ENCODE data around the gene TECR. TPM values are rescaled to one million over a fixed set of nuclear protein-coding genes. Genes with fewer than 3 reads are reported as not detected.

The TECR gene
- total and polyA plus RNA-seq, 2 donors = 51.3 to 143 TPM

DNA sequence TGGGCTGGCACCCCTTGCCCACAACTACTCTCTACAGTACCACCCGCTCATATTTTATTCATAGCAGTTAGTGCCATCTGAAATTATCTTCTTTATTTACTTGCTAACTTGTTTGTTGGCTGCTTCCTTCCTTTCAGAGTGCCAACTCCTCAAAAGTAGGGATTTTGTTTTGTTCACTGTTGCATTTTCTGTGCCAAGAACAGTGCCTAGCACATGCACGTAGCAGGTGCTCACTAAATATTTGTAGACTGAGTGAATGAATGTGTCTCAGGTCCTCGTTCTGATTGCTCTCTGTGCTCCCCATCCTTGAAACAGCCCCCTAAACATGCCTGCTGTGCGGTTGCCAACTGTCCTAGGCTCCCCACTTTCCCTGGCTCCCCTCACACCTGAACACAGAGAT is 35.0 kb upstream of the TECR start:
- peaks cover 14 to 29% of the 10 kb centered on the region in 2 donors for H3K4me1 ChIP-seq (ENCODE audit: control insufficient read depth in 2 of 2, insufficient read depth in 2 of 2, low read length in 2 of 2)
- 96% methylated on average over 4 of the region's 4 CpGs for WGBS

GRCh38 chr19:14494910-14495671 is 34.3 kb upstream of the TECR start:
- no peak for DNase-seq (ENCODE audit: low read depth in 6 of 9, low spot score in 9 of 9)
- 52% methylated on average over 14 of the region's 14 CpGs for WGBS
- Histone ChIP-seq H3K4me3 (ENCODE audit: low read length in 2 of 2) (peak overlapping the region; percentile 65 to 66), H3K27me3 (ENCODE audit: control insufficient read depth in 2 of 2, insufficient read depth in 1 of 2, low read length in 1 of 2) (no peaks in the 10 kb centered on the region), H3K9me3 (ENCODE audit: control insufficient read depth in 2 of 2, insufficient read depth in 1 of 2, low read length in 1 of 2) (no peaks in the 10 kb centered on the region), H3K27ac (ENCODE audit: low read depth in 1 of 2, low read length in 1 of 2) (peak overlapping the region; percentile 26 to 65), H3K36me3 (ENCODE audit: control insufficient read depth in 2 of 2, insufficient read depth in 2 of 2, low read length in 1 of 2) (peaks cover under 1 to 6% of the 10 kb centered on the region in 2 donors), H3K4me1 (ENCODE audit: control insufficient read depth in 2 of 2, insufficient read depth in 2 of 2, low read length in 2 of 2) (peaks cover 14 to 29% of the 10 kb centered on the region in 2 donors)

More for the DNA sequence above, 35.0 kb upstream of the TECR start:
- Histone ChIP-seq H3K27me3 (ENCODE audit: control insufficient read depth in 2 of 2, insufficient read depth in 1 of 2, low read length in 1 of 2) (no peaks in the 10 kb centered on the region), H3K36me3 (ENCODE audit: control insufficient read depth in 2 of 2, insufficient read depth in 2 of 2, low read length in 1 of 2) (peaks cover 6% of the 10 kb centered on the region in 2 donors), H3K9me3 (ENCODE audit: control insufficient read depth in 2 of 2, insufficient read depth in 1 of 2, low read length in 1 of 2) (no peaks in the 10 kb centered on the region), H3K27ac (ENCODE audit: low read depth in 1 of 2, low read length in 1 of 2) (no peak overlapping the region), H3K4me3 (ENCODE audit: low read length in 2 of 2) (peak overlapping the region in 1 of 2 donors; percentile 13)
- no peak for DNase-seq (ENCODE audit: low read depth in 6 of 9, low spot score in 9 of 9)

DNA sequence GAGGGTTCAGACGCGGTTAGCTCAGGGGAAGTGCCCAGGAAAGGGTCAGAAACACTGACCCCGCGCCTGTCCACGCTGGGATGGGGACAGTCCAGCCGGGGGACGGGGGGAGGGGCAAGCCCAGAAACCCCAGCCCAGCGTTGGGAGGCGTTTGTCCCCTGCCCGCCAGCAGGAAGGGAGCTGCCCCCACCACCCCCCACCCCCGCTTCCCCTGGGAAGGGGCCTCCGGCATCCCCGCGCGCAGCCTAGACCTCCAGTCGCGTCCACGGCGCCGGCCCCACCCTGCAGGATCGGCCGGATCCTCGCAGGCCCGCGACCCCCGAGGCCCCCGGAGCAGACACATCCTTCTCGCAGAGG is 33.7 kb upstream of the TECR start:
- Histone ChIP-seq H3K4me3 (ENCODE audit: low read length in 2 of 2) (peak overlapping the region; percentile 65 to 66), H3K27me3 (ENCODE audit: control insufficient read depth in 2 of 2, insufficient read depth in 1 of 2, low read length in 1 of 2) (no peaks in the 10 kb centered on the region), H3K27ac (ENCODE audit: low read depth in 1 of 2, low read length in 1 of 2) (peak overlapping the region in 1 of 2 donors; percentile 36), H3K4me1 (ENCODE audit: control insufficient read depth in 2 of 2, insufficient read depth in 2 of 2, low read length in 2 of 2) (peaks cover 14 to 29% of the 10 kb centered on the region in 2 donors), H3K9me3 (ENCODE audit: control insufficient read depth in 2 of 2, insufficient read depth in 1 of 2, low read length in 1 of 2) (no peaks in the 10 kb centered on the region), H3K36me3 (ENCODE audit: control insufficient read depth in 2 of 2, insufficient read depth in 2 of 2, low read length in 1 of 2) (peaks cover 0 to 6% of the 10 kb centered on the region in 2 donors)
- under 1% methylated on average over 28 of the region's 28 CpGs for WGBS
- DNase-seq (ENCODE audit: low read depth in 6 of 9, low spot score in 9 of 9) = no peak

- no peaks in the 10 kb centered on the region for H3K9me3 ChIP-seq (ENCODE audit: control insufficient read depth in 2 of 2, insufficient read depth in 1 of 2, low read length in 1 of 2)
- peaks cover 14 to 29% of the 10 kb centered on the region in 2 donors for H3K4me1 ChIP-seq (ENCODE audit: control insufficient read depth in 2 of 2, insufficient read depth in 2 of 2, low read length in 2 of 2)
- no peaks in the 10 kb centered on the region for H3K27me3 ChIP-seq (ENCODE audit: control insufficient read depth in 2 of 2, insufficient read depth in 1 of 2, low read length in 1 of 2)
- peak in 8 of 9 donors; percentile 62 to 93 (median 84) for DNase-seq (ENCODE audit: low read depth in 6 of 9, low spot score in 9 of 9)
- peak within 1 kb of the TSS; percentile 65 to 66 for H3K4me3 ChIP-seq (ENCODE audit: low read length in 2 of 2)
- WGBS = 8% methylated on average over 71 of the region's 71 CpGs
- peak within 1 kb of the TSS; percentile 65 to 80 for H3K27ac ChIP-seq (ENCODE audit: low read depth in 1 of 2, low read length in 1 of 2)
- peaks cover 0 to 6% of the 10 kb centered on the region in 2 donors for H3K36me3 ChIP-seq (ENCODE audit: control insufficient read depth in 2 of 2, insufficient read depth in 2 of 2, low read length in 1 of 2)
Observed at GRCh38 chr19:14496029-14496833, 33.2 kb upstream of the TECR start, which contains the start of gene GIPC1. GIPC1 (minus strand) TSS chr19:14496127; CDS start chr19:14482976, 13,151 bp downstream.

DNA sequence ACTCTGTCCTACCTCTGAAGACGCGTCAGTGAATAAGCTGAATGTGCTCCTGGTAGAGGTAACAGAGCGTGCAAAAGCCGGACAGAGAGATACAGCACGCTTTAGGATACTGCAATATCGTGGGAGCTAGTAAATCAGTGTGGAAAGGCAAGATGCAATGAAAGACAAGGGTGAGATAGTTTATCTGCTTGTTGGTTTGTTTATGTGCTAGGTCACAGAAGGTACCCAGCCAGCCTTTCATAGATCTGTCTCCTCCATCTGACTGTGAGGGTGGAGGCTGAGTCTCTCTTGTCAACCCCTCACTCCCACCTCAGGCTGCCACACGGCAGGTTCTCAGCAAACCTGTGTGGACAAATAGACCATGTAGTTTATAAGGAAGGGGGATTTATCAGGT is 32.6 kb upstream of the TECR start:
- WGBS = 90% methylated on average over 7 of the region's 7 CpGs
- no peak for DNase-seq (ENCODE audit: low read depth in 6 of 9, low spot score in 9 of 9)
- no peak overlapping the region for H3K27ac ChIP-seq (ENCODE audit: low read depth in 1 of 2, low read length in 1 of 2)

DNA sequence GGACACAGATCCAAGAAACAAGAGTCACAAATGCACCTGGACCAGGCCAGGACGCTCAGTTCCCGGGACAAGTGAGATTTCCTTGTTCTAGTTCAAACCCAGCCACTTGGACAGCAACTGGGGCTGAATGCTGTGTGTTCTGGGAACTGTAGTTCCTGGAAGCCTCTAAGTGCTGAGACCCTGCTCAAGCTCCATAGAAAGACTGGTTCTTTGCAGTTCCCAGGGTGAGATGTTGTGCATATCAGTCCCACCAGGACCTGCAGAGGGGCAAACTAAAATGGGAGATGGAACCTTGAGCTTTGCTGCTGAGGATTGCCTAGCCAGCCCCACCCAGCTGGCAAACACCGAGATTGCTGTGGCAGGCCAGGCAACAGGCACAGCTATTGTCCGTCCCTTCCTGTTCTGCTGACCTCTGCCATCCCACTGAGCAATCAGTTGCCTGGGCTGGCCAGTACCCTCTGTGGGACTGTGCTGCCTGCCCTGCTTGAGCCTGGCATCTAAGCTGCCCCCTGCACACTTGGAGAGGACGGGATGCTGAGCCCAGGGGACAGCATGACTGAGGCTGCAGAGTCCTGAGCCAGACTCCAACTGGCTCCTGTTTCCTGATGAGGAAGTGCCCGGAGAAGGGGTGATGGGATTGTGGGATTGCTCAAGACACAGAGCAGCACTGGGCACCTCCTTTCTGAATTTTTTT is 32.0 kb upstream of the TECR start:
- H3K27me3 ChIP-seq (ENCODE audit: control insufficient read depth in 2 of 2, insufficient read depth in 1 of 2, low read length in 1 of 2) = no peaks in the 10 kb centered on the region
- peaks cover 14 to 30% of the 10 kb centered on the region in 2 donors for H3K4me1 ChIP-seq (ENCODE audit: control insufficient read depth in 2 of 2, insufficient read depth in 2 of 2, low read length in 2 of 2)
- no peak overlapping the region for H3K4me3 ChIP-seq (ENCODE audit: low read length in 2 of 2)
- 95% methylated on average over 6 of the region's 6 CpGs for WGBS
- H3K9me3 ChIP-seq (ENCODE audit: control insufficient read depth in 2 of 2, insufficient read depth in 1 of 2, low read length in 1 of 2) = no peaks in the 10 kb centered on the region
- peaks cover 0 to 3% of the 10 kb centered on the region in 2 donors for H3K36me3 ChIP-seq (ENCODE audit: control insufficient read depth in 2 of 2, insufficient read depth in 2 of 2, low read length in 1 of 2)
- DNase-seq (ENCODE audit: low read depth in 6 of 9, low spot score in 9 of 9) = no peak
- H3K27ac ChIP-seq (ENCODE audit: low read depth in 1 of 2, low read length in 1 of 2) = no peak overlapping the region

More for the DNA sequence above, 32.6 kb upstream of the TECR start:
- H3K4me1 ChIP-seq (ENCODE audit: control insufficient read depth in 2 of 2, insufficient read depth in 2 of 2, low read length in 2 of 2) = peaks cover 14 to 29% of the 10 kb centered on the region in 2 donors
- H3K4me3 ChIP-seq (ENCODE audit: low read length in 2 of 2) = no peak overlapping the region
- no peaks in the 10 kb centered on the region for H3K27me3 ChIP-seq (ENCODE audit: control insufficient read depth in 2 of 2, insufficient read depth in 1 of 2, low read length in 1 of 2)
- peaks cover 0 to 3% of the 10 kb centered on the region in 2 donors for H3K36me3 ChIP-seq (ENCODE audit: control insufficient read depth in 2 of 2, insufficient read depth in 2 of 2, low read length in 1 of 2)
- no peaks in the 10 kb centered on the region for H3K9me3 ChIP-seq (ENCODE audit: control insufficient read depth in 2 of 2, insufficient read depth in 1 of 2, low read length in 1 of 2)

GRCh38 chr19:14502334-14503092 is 26.9 kb upstream of the TECR start:
- 95% methylated on average over 11 of the region's 11 CpGs for WGBS
- Histone ChIP-seq H3K27me3 (ENCODE audit: control insufficient read depth in 2 of 2, insufficient read depth in 1 of 2, low read length in 1 of 2) (no peaks in the 10 kb centered on the region), H3K4me1 (ENCODE audit: control insufficient read depth in 2 of 2, insufficient read depth in 2 of 2, low read length in 2 of 2) (peaks cover 26 to 36% of the 10 kb centered on the region in 2 donors), H3K27ac (ENCODE audit: low read depth in 1 of 2, low read length in 1 of 2) (no peak overlapping the region), H3K36me3 (ENCODE audit: control insufficient read depth in 2 of 2, insufficient read depth in 2 of 2, low read length in 1 of 2) (no peaks in the 10 kb centered on the region), H3K4me3 (ENCODE audit: low read length in 2 of 2) (no peak overlapping the region), H3K9me3 (ENCODE audit: control insufficient read depth in 2 of 2, insufficient read depth in 1 of 2, low read length in 1 of 2) (no peaks in the 10 kb centered on the region)
- DNase-seq (ENCODE audit: low read depth in 6 of 9, low spot score in 9 of 9) = no peak

GRCh38 chr19:14503285-14503684 is 26.1 kb upstream of the TECR start:
- Histone ChIP-seq H3K27ac (ENCODE audit: low read depth in 1 of 2, low read length in 1 of 2) (peak overlapping the region in 1 of 2 donors; percentile 1), H3K4me3 (ENCODE audit: low read length in 2 of 2) (no peak overlapping the region), H3K36me3 (ENCODE audit: control insufficient read depth in 2 of 2, insufficient read depth in 2 of 2, low read length in 1 of 2) (no peaks in the 10 kb centered on the region), H3K4me1 (ENCODE audit: control insufficient read depth in 2 of 2, insufficient read depth in 2 of 2, low read length in 2 of 2) (peaks cover 30 to 42% of the 10 kb centered on the region in 2 donors), H3K27me3 (ENCODE audit: control insufficient read depth in 2 of 2, insufficient read depth in 1 of 2, low read length in 1 of 2) (no peaks in the 10 kb centered on the region), H3K9me3 (ENCODE audit: control insufficient read depth in 2 of 2, insufficient read depth in 1 of 2, low read length in 1 of 2) (no peaks in the 10 kb centered on the region)
- 93% methylated on average over 1 of the region's 1 CpG for WGBS
- DNase-seq (ENCODE audit: low read depth in 6 of 9, low spot score in 9 of 9) = no peak
